ENCODE results near the gene ST7L.
"Not testable (repeated sequence)": the region's sequence is repeated elsewhere in the genome, so short reads cannot be mapped to it uniquely, and the experiment has no call there.

Gene ST7L

GRCh38 chr1:112486063-112486462, 132.9 kb downstream of the ST7L start:
- DNase-seq: not testable (repeated sequence)

- no peak for DNase-seq
Measured at GRCh38 chr1:112478314-112478713, 140.6 kb downstream of the ST7L start.

- no peak for DNase-seq
Measured at GRCh38 chr1:112477550-112477949, 141.4 kb downstream of the ST7L start.

Data from NCI-H1105 treated with DMSO at 0.1 percent for 48 hours (cell line).